Astrocyte (in vitro differentiated cells and primary cell): Measurements from ENCODE around the gene SUPT3H. TPM values are rescaled to one million over a fixed set of nuclear protein-coding genes. Genes with fewer than 3 reads are reported as not detected.

Experiments
- DNase-seq: peaks from one replicate; pipeline ENCODE4 v3.0.0-alpha.2; 2010; ENCODE audit warnings: low read depth
- FAIRE-seq: peaks from 2 replicates; lab custom pipeline; 2011; peaks lifted over from hg19 to GRCh38; lab: Jason Lieb, UNC
- H2AFZ ChIP-seq: 2 replicates; pipeline ENCODE4 v1.6.0; 2012; ENCODE audit warnings: low read depth, low read length, inconsistent platforms
- H3K27ac ChIP-seq: 2 replicates; pipeline ENCODE4 v1.5.1; 2011; ENCODE audit warnings: low read depth, low read length, inconsistent platforms
- H3K27me3 ChIP-seq: 2 replicates; pipeline ENCODE4 v1.6.0; 2011; ENCODE audit warnings: low read length, inconsistent platforms; ENCODE audit not compliant: insufficient read depth
- H3K36me3 ChIP-seq: 2 replicates; pipeline ENCODE4 v1.5.1; 2011; ENCODE audit warnings: low read length, inconsistent platforms; ENCODE audit not compliant: insufficient read depth
- H3K4me1 ChIP-seq: 2 replicates; pipeline ENCODE4 v1.5.1; 2011; ENCODE audit warnings: low read length, inconsistent platforms; ENCODE audit not compliant: insufficient read depth
- H3K4me2 ChIP-seq: 2 replicates; pipeline ENCODE4 v1.6.0; 2012; ENCODE audit warnings: low read length, inconsistent platforms
- H3K4me3 ChIP-seq: 2 replicates; pipeline ENCODE4 v1.5.1; 2011; ENCODE audit warnings: low read depth, mild to moderate bottlenecking, low read length, inconsistent platforms; ENCODE audit not compliant: insufficient read depth
- H3K79me2 ChIP-seq: 2 replicates; pipeline ENCODE4 v1.6.0; 2012; ENCODE audit warnings: mild to moderate bottlenecking, low read length, inconsistent platforms; ENCODE audit not compliant: insufficient read depth
- H3K9ac ChIP-seq: 2 replicates; pipeline ENCODE4 v1.6.0; 2012; ENCODE audit warnings: mild to moderate bottlenecking, low read length, inconsistent platforms
- H3K9me3 ChIP-seq: 2 replicates; pipeline ENCODE4 v1.5.1; 2012; ENCODE audit warnings: low read depth, mild to moderate bottlenecking, low read length, inconsistent platforms; ENCODE audit not compliant: insufficient read depth
- H4K20me1 ChIP-seq: 2 replicates; pipeline ENCODE4 v1.6.0; 2012; ENCODE audit warnings: low read length, inconsistent platforms; ENCODE audit not compliant: insufficient read depth
- H3K27ac Mint-ChIP-seq: one replicate; pipeline ENCODE4 v1.8.0; 2021; ENCODE audit warnings: mild to moderate bottlenecking, mixed read lengths; ENCODE audit not compliant: unreplicated experiment
- H3K27me3 Mint-ChIP-seq: one replicate; pipeline ENCODE4 v1.8.0; 2021; ENCODE audit warnings: low read depth, mixed read lengths; ENCODE audit not compliant: unreplicated experiment
- H3K36me3 Mint-ChIP-seq: one replicate; pipeline ENCODE4 v1.8.0; 2021; ENCODE audit warnings: low read depth, mixed read lengths; ENCODE audit not compliant: unreplicated experiment
- H3K4me1 Mint-ChIP-seq: one replicate; pipeline ENCODE4 v1.8.0; 2021; ENCODE audit warnings: low read depth, mixed read lengths; ENCODE audit not compliant: unreplicated experiment
- H3K4me3 Mint-ChIP-seq: one replicate; pipeline ENCODE4 v1.8.0; 2021; ENCODE audit warnings: mild to moderate bottlenecking, moderate library complexity, mixed read lengths; ENCODE audit not compliant: unreplicated experiment
- H3K9me3 Mint-ChIP-seq: one replicate; pipeline ENCODE4 v1.8.0; 2021; ENCODE audit warnings: mild to moderate bottlenecking, mixed read lengths; ENCODE audit not compliant: unreplicated experiment
- CTCF ChIP-seq: IDR thresholded peaks from 2 replicates; pipeline ENCODE4 v1.5.1; 2011; ENCODE audit warnings: low read depth, mild to moderate bottlenecking, inconsistent platforms, low read length, moderate library complexity; ENCODE audit not compliant: insufficient read depth
- EZH2 ChIP-seq: IDR thresholded peaks from 2 replicates; pipeline ENCODE4 v1.6.1; 2012; ENCODE audit warnings: mild to moderate bottlenecking, low read length, inconsistent platforms; ENCODE audit not compliant: insufficient read depth
- total RNA-seq: library from RNA; stranded (reverse); gene quantifications from 2 replicates; pipeline ENCODE4 v1.2.1, GENCODE V29; 2021

The SUPT3H gene
- total RNA-seq, 1 donor from 2014 or later: 12.4 TPM

DNA sequence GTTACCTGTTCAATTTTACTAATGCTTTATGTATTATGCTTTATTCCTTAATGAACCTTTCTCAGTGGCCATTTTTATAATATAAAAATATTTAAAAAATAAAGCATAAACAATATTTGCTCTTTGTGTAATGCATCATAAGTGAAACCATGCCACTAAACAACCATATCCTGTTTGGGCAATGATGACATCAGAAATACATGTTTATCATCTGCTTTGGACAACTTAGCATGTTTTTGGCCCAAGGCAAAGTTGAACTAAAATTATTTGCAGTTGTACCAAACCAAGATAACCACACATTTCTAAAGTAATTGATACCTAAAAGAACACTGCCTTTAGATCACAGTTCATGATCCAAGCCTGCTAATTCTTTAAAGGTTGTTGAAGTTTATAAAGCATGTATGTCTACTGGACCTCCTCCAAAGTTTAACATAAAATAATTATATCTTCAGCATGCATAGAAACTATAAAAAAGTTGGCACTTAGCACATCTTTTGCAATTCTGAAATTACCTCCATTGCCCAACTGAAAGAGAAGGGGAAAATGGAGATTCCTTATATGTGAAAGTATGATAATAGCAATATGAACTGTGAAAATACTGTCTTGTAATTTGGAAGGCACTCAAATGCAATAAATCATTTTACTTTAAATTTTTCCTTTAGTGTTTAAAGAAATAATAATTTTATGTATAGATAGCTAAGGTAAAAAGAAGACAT, 375.2 kb downstream of the SUPT3H start:
- Mint-ChIP-seq H3K4me1 (peaks cover 3% of the 10 kb centered on the region), H3K9me3 (no peaks in the 10 kb centered on the region), H3K36me3 (no peaks in the 10 kb centered on the region), H3K4me3 (no peak overlapping the region), H3K27ac (no peak overlapping the region), H3K27me3 (no peaks in the 10 kb centered on the region)
- no peak for FAIRE-seq
- Histone ChIP-seq H3K4me1 (no peaks in the 10 kb centered on the region), H2AFZ (no peak overlapping the region), H3K27ac (no peak overlapping the region), H3K4me3 (no peak overlapping the region), H3K36me3 (no peaks in the 10 kb centered on the region), H4K20me1 (no peaks in the 10 kb centered on the region), H3K79me2 (no peaks in the 10 kb centered on the region), H3K27me3 (no peaks in the 10 kb centered on the region), H3K9ac (no peak overlapping the region), H3K9me3 (no peaks in the 10 kb centered on the region), H3K4me2 (no peak overlapping the region)
- DNase-seq: no peak
- TF ChIP-seq EZH2: no peak

DNA sequence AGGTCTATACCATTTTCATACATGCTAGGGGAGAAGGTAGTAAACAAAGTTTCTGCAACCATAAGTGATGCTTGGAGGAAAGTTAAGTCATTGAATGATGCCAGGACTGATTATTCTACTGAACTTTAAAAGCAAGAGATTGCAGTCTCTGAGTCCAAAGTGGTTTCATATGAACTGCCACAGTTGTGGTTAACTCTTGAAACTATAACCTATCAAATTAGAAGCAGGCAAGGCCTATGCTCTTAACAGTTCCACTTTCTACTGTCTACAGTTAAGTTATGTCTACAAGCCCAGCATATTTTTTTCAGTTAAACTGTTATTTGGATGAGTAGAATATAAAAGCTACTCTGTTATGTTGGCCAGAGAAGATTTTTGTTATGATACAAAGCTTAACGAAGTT, 376.1 kb downstream of the SUPT3H start:
- DNase-seq (no peak), FAIRE-seq (no peak)
- Histone ChIP-seq H2AFZ (no peak overlapping the region), H3K27ac (no peak overlapping the region), H3K9ac (no peak overlapping the region), H3K4me2 (no peak overlapping the region), H3K4me3 (no peak overlapping the region), H3K4me1 (no peaks in the 10 kb centered on the region), H3K9me3 (no peaks in the 10 kb centered on the region), H3K79me2 (no peaks in the 10 kb centered on the region), H3K27me3 (no peaks in the 10 kb centered on the region), H3K36me3 (no peaks in the 10 kb centered on the region), H4K20me1 (no peaks in the 10 kb centered on the region)
- Mint-ChIP-seq H3K4me3 (no peak overlapping the region), H3K9me3 (no peaks in the 10 kb centered on the region), H3K36me3 (no peaks in the 10 kb centered on the region), H3K4me1 (peaks cover 3% of the 10 kb centered on the region), H3K27ac (no peak overlapping the region), H3K27me3 (no peaks in the 10 kb centered on the region)
- TF ChIP-seq CTCF: no peak
- TF ChIP-seq EZH2: no peak

DNA sequence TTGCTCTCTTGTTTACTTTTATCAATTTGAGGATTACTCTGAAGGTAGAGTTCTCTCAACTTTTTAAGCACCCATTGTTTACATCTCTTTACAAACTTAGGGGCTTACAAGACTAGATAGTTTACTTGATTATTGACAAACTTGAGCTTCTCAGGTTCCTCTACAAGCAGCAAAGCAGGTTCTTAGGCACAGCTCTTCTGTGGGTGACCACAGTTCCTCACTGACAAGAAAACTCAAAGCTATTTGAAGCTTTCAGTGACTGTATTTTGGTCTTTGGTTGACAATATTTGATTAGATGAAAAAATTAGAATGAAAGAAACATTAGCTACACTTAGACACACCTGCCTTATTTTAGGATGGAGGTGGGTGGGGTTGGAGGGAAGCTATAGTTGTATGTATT, 376.9 kb downstream of the SUPT3H start:
- Histone ChIP-seq H3K79me2 (no peaks in the 10 kb centered on the region), H3K4me2 (no peak overlapping the region), H3K9ac (no peak overlapping the region), H4K20me1 (no peaks in the 10 kb centered on the region), H3K4me3 (no peak overlapping the region), H3K27ac (no peak overlapping the region), H3K27me3 (no peaks in the 10 kb centered on the region), H3K4me1 (no peaks in the 10 kb centered on the region), H3K36me3 (no peaks in the 10 kb centered on the region), H3K9me3 (no peaks in the 10 kb centered on the region), H2AFZ (no peak overlapping the region)
- no peak for TF ChIP-seq EZH2
- no peak for TF ChIP-seq CTCF
- Mint-ChIP-seq H3K36me3 (no peaks in the 10 kb centered on the region), H3K9me3 (no peaks in the 10 kb centered on the region), H3K27me3 (no peaks in the 10 kb centered on the region), H3K4me3 (no peak overlapping the region), H3K4me1 (peaks cover 3% of the 10 kb centered on the region), H3K27ac (no peak overlapping the region)
- FAIRE-seq (no peak), DNase-seq (no peak)
